Middle frontal gyrus (tissue), 1 donor: ENCODE data around the gene KIR3DL1.
"Not testable (repeated sequence)": the region's sequence is repeated elsewhere in the genome, so short reads cannot be mapped to it uniquely, and the experiment has no call there.

Source experiments
- DNase-seq: peaks from one replicate; pipeline ENCODE4 v3.0.0-alpha.2; 2015; ENCODE audit warnings: low spot score; ENCODE audit errors: extremely low spot score

Gene KIR3DL1

GRCh38 chr19:54814571-54814970 lies 1.7 kb upstream of the KIR3DL1 start:
- not testable (repeated sequence) for DNase-seq

GRCh38 chr19:54817670-54818536 lies 1.6 kb downstream of the KIR3DL1 start:
- DNase-seq = no peak

GRCh38 chr19:54824416-54824815 lies 8.1 kb downstream of the KIR3DL1 start:
- not testable (repeated sequence) for DNase-seq

- not testable (repeated sequence) for DNase-seq
Observed at GRCh38 chr19:54825326-54825725, 9.1 kb downstream of the KIR3DL1 start.

GRCh38 chr19:54828064-54828463 lies 11.8 kb downstream of the KIR3DL1 start:
- DNase-seq = not testable (repeated sequence)

- DNase-seq = not testable (repeated sequence)
Observed at GRCh38 chr19:54832496-54832895, 16.2 kb downstream of the KIR3DL1 start, which contains the start of gene KIR2DS4. KIR2DS4 (plus strand) TSS chr19:54832676.

GRCh38 chr19:54835126-54835525 lies 18.9 kb downstream of the KIR3DL1 start:
- DNase-seq = not testable (repeated sequence)

- not testable (repeated sequence) for DNase-seq
Observed at GRCh38 chr19:54837522-54837921, 21.3 kb downstream of the KIR3DL1 start.

- DNase-seq = not testable (repeated sequence)
Observed at GRCh38 chr19:54843171-54843570, 26.9 kb downstream of the KIR3DL1 start.

GRCh38 chr19:54850061-54850640 lies 33.9 kb downstream of the KIR3DL1 start, which contains the start of gene KIR3DL2:
KIR3DL2 (plus strand) TSS chr19:54850443; CDS start chr19:54850476, 33 bp downstream.
- not testable (repeated sequence) for DNase-seq

- DNase-seq = no peak
Observed at GRCh38 chr19:54850930-54851329, 34.7 kb downstream of the KIR3DL1 start.

- no peak for DNase-seq
Observed at GRCh38 chr19:54851353-54851752, 35.1 kb downstream of the KIR3DL1 start.

GRCh38 chr19:54855241-54855640 lies 39.0 kb downstream of the KIR3DL1 start:
- not testable (repeated sequence) for DNase-seq

GRCh38 chr19:54858476-54858875 lies 42.2 kb downstream of the KIR3DL1 start:
- not testable (repeated sequence) for DNase-seq

GRCh38 chr19:54859421-54859820 lies 43.2 kb downstream of the KIR3DL1 start:
- not testable (repeated sequence) for DNase-seq

GRCh38 chr19:54863459-54863858 lies 47.2 kb downstream of the KIR3DL1 start:
- DNase-seq = not testable (repeated sequence)

- DNase-seq = no peak
Observed at GRCh38 chr19:54871696-54872095, 55.4 kb downstream of the KIR3DL1 start.

- DNase-seq = no peak
Observed at GRCh38 chr19:54873990-54874389, 57.7 kb downstream of the KIR3DL1 start, which contains the start of gene FCAR. FCAR (plus strand) TSS chr19:54874235; CDS start chr19:54874290, 55 bp downstream.

- no peak for DNase-seq
Observed at GRCh38 chr19:54875506-54875905, 59.2 kb downstream of the KIR3DL1 start.

- DNase-seq = no peak
Observed at GRCh38 chr19:54877471-54877870, 61.2 kb downstream of the KIR3DL1 start.
